HG02943 (cell line): Measurements from ENCODE around the gene TEX29.

Experiments used
- ATAC-seq: cut with Tn5 transposase; IDR thresholded peaks from one replicate; pipeline ENCODE4 v1.9.1; 2021; ENCODE audit warnings: mild to moderate bottlenecking, low read depth, moderate library complexity; ENCODE audit not compliant: unreplicated experiment

Gene TEX29

GRCh38 chr13:111388851-111389500, 68.5 kb downstream of the TEX29 start:
- ATAC-seq = no peak

GRCh38 chr13:111389621-111390521, 69.4 kb downstream of the TEX29 start:
- no peak for ATAC-seq

DNA sequence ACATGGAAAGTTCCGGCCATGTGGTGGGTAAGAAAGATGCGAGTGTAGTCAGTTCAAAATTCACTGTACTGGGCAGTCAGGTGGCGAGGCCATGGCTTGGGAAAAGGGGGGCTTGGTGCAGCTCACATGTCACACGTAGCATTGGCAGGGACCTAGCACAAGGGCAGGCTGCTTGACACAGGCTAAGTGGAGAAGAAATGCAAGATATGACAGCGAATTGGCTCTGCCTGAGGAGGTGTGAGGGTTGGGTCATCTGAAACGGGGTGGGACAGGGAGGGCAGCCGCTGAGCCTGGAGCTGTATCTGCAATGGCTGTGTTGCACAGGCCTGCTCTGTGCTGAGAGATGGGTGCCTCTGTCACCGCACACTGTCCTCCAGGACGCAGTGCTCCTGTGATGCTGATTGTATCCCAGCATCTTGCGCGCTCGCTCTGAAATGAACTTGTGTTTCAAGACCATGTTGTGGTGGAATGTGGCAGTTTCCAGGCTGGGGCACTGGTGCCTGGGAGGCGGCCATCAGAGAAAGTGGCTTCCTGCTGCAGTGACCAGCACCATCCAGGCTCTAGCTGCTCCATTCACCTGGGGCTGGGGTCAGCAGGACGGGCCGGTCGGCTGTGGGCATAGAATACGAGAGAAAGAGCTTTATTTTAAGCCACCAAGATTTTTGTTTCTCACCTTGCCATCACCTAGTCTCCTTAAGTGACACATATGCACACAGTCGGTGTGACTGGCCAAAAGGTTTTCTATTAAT, 70.3 kb downstream of the TEX29 start:
- no peak for ATAC-seq

- ATAC-seq = no peak
Measured at GRCh38 chr13:111392486-111392885, 72.0 kb downstream of the TEX29 start.

DNA sequence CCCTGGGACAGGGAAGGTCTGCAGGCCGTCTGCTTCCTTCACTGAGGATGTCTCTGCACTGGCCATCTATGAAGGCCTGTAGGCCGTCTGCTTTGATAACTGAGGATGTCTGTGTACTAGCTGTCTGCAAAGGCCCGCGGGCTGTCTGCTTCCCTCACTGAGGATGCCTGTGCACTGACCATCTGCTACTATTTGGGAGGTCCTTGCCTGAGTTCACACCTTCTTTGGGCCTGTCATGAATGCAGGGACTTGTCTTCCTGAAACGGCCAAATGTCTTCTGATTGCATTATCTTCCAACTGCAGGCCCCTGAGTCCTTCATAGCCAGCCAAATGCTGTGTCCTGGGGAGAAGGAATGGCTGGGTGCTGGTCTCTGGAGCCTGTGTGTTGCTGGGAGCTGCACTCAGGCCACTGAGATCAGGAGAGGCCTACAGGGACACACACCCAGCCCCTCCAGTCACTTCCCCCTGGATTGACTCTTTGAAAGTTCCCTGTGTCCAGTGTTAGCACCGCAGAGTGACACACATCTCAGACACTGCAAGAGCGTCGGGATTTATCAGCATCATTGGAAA, 72.9 kb downstream of the TEX29 start:
- ATAC-seq = no peak
